NCI-H2227 (cell line): ENCODE results near the gene IKZF1.

Experiments used
- DNase-seq: peaks from one replicate; lab custom pipeline; 2025; ENCODE audit not compliant: unreplicated experiment; lab: John Stamatoyannopoulos, UW

Gene IKZF1

GRCh38 chr7:50282813-50283605, 21.5 kb upstream of the IKZF1 start:
- no peak for DNase-seq

- no peak for DNase-seq
Observed at GRCh38 chr7:50283731-50284130, 20.8 kb upstream of the IKZF1 start.

DNA sequence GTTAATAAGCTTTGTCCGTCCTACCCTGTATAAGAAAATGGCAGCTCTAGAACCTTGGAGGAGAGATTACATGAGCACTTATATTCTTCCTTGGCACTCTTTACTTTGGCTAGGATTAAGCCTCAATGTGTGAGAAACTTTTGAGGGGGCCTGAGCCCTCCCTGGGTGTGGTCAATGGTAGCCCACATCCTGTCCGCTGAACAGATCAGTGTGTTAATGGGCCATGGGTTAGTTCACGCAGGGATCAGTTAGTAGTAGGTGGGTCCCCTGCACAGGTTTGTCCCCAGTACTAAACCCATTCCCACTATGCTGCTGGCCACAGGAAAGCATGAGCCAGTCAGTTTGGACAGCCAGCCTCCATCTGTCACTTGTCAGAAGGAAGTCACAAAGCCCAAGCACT, 20.2 kb upstream of the IKZF1 start:
- DNase-seq = no peak

GRCh38 chr7:50285269-50285668, 19.2 kb upstream of the IKZF1 start:
- DNase-seq = no peak

DNA sequence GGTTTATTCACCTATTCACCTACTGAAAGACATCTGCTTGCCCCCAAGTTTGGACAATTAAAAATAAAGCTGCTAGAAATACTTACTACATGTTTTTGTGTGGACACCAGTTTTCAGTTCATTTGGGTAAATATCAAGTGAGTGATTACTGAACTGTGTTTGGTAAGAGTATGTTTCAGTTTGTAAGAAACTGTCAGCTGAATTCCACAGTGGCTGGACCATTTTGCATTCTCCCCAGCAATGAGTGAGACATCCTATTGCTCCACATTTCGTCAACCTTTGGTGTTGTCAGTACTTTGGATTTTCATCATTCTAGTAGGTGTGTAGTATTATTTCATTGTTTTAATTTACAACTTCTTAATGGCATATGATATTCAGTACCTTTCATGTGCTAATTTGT, 17.4 kb upstream of the IKZF1 start:
- DNase-seq = no peak

DNA sequence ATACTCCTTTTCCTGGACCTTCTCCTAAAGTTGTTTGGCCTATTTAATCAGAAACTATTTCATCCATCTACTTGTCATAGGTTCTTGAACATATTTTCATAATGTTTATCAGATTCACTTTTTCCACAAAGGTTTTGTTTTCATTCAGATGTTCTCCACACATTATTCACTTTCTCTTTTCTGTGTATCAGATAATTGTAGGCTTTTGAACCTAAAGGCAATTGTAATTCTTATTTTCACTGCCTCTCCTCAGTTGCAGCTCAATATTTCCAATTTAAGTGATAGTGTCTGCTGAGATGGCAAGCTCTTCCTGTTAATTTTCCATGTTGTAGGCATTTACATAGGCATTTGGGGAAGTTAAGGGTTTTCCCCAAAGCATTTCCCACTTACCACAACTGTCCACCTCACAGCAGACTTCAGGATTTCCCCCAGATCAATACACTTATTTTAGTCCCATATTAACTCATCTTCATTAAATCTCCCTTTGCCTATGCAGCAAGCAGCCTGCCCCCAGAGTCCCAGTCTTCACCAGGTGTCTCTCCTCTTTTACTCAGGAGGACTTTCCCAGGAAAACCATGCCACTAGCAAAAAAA, 12.3 kb upstream of the IKZF1 start:
- DNase-seq = no peak

DNA sequence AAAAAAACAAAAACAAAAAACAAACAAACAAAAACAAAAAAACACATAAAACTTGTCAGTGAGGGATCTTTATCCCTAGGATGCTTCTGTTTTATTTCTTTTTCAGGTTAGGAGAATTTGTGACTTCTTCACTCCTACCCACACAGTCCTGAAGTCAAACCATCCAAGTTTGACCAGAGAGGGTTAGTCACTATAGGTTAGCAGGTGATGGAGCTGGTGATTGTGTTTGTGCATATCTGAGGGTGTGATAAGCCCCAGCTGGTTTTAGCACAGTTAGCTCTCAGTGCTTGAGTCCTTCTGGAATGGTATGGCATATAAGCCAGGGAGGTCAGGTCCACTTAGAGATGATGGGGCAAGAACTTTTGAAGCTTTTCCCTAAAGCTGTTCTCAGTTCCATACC, 11.8 kb upstream of the IKZF1 start:
- no peak for DNase-seq

GRCh38 chr7:50293509-50294179, 10.9 kb upstream of the IKZF1 start:
- no peak for DNase-seq

GRCh38 chr7:50295133-50295532, 9.4 kb upstream of the IKZF1 start:
- no peak for DNase-seq

DNA sequence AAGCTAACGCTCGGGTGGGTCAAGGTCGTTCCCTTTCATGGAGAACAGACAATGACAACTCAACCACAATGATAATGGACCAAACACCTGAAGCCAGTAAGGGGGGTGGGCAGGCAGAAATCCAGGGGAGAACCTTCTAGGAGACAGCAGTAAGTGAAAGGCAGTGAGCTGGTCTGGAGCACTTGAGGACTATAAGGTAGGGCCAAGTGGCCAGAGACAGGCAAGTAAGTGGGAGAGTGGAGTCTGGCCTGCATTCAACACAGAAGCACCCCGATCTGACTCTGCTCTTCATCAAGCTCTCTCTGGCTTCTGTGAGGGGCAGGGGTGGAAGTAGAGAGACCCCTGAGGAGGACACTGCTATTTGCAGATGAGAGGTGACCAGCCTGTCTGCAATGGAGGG, 7.7 kb upstream of the IKZF1 start:
- DNase-seq = no peak

DNA sequence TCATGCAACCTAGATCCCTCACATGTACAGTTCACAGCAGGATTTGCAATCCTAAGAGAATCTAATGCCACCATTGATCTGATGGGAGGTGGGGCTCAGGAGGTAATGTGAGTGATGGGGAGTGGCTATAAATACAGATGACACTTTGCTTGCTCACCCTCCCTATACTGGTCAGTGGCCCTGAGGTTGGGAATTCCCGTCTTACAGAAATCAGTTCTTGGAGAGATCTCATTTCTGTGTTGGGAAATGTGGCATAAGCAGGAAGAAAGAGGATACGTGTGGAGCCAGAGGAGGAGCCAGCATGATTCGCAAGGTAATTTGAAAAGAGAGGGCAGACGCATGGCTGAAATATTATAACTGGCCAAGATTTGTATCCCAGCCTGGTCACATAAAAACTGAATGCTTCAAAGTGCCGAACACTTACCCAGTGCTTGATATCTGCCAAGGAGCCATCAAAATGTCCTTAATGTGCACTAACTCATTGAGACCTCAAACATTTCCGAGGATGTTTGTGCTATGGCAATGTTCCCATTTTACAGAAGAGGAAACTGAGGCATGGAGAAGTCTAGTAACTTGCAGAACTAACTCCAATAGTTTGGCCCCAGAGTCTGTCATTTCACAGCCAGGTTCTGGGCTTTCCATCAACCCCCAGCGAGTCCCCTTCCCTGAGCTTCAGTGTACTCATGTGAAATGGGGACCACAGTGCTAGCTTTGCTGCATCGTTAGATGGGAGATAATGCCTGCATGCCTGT, 5.5 kb upstream of the IKZF1 start:
- no peak for DNase-seq

DNA sequence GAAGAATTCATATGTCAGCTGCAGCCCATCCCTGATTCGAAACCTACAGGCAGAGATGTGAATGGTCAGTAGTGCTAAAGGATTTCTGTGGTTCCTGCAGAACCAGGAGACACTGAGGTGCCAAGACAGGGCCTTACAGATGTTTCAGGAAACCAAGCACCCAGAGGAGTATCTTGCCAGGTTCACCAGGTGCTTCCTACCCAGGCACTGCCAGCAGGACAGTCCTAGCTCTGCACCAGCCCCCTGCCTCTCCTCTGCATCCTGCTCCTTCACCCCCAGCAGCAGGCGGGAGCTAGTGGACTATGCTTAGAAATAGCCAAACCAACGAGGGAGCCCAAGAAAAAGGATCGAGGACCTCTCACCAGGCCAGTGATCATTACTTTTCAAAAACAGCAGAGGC, 4.2 kb upstream of the IKZF1 start:
- DNase-seq = no peak

DNA sequence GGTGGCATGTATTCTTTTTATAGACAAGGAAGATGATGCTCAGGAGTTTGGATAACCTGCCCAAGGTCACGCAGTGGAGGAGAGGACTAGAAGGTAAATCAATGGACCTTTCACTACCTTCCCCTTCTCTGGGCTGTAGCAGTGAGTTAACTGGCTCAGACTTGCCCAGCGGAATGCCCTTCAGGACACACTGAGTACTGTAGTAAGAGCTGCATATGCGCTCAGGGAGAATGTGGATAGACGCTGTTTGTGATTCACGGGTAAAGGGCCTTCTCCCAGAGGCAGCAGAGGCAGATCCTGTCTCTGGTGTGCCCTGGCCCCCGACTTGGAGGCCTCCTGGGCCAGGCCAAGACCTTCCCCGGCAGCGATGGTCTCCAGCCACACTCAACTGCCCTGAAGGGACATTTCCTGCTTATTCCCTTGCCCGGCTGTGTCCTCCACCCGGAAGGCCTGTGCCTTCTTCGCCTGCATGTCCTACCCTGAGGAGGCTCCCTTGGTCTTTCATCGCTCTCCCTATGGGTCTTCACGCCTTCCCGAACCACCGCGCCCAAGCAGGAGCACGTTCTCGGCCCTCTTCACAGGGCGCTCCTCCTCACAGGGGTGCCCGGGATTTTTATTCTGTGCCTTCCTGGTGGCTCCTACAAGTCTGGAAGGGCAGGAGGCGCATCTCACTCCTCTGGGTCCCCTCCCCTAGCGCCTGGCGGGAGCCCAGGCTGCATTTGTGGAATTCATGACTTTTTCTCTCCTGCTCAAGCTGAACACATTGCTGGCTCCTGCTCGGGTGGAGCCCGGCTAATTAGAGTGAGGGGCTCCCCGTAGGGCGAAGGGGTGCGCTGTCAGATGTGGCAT, 1.8 kb upstream of the IKZF1 start:
- DNase-seq = no peak

- DNase-seq = no peak
Observed at GRCh38 chr7:50303335-50304128, 984 bp upstream of the IKZF1 start.

- DNase-seq = no peak
Observed at GRCh38 chr7:50304911-50305582, 531 bp downstream of the IKZF1 start.

GRCh38 chr7:50305583-50306493, 1.3 kb downstream of the IKZF1 start:
- DNase-seq = no peak

GRCh38 chr7:50306494-50307367, 2.2 kb downstream of the IKZF1 start:
- DNase-seq = no peak
